GM19035 (cell line): ENCODE measurements around the gene ZNF837.
"Not testable (repeated sequence)": the region's sequence is repeated elsewhere in the genome, so short reads cannot be mapped to it uniquely, and the experiment has no call there.

Experiments
- ATAC-seq: cut with Tn5 transposase; IDR thresholded peaks from one replicate; pipeline ENCODE4 v1.9.1; 2021; ENCODE audit not compliant: unreplicated experiment

ZNF837 gene

DNA sequence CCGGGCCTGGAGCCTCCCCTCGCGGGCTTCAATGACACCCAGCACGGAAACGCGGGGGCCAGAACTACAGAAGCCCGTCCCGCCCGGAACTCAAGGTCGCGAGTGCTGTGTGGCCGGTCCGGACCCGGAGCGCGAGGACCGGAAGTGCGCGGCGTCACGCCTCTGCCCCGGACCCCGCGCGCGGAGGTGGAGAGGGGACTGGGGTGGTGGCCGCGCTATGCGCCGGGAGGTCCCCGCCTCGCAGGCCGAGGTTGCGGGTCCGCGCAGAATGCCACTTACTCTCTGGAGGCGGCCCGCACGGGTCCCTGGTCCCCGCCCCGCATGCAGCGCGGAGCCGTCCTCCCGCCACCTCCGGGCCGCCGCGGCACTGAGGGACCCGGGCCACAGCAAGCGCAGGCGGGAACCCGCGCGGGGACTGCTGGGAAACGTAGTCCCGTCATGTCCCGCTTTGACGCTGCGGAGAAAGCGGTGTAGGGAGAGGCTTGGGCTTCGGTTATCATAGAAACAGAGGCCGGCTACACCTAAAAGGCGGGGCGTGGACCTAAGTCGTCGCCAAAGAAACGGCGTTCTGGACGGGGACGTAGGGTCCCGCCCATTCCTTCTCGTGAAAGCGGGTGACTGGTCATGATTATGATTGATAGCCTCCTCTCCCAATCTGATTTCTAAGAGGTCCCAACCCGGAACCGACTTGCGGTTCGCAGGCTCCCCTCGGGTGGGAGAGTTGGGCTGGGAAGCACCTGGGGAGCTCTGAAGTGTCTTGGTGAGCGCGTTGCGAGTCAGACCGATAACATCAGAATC lies at the start of gene ZNF837:
ZNF837 (minus strand) TSS at position 369 of the 798 bp plus-strand sequence. CDS start 11,698 bp downstream, outside the sequence.
- peak; percentile 87 for ATAC-seq

DNA sequence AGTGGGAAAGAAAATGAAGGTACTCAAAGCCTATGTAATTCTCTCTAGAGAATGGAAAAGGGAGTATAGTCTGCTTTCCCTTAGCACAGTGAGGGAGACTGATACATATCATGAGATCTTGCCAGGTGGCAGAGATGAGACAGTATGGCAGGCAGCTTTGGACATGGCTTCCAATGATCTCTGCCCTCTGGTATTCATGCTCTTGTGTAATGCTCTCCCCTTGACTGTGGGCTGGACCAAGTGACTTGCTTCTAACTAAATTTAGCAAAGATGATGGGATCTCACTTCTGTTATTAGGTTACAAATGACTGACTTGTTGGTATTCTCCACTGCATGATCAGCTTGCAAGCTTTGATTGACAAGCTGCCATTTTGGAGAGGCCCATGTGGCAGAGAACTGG lies 48.9 kb upstream of the ZNF837 start:
- ATAC-seq: no peak

DNA sequence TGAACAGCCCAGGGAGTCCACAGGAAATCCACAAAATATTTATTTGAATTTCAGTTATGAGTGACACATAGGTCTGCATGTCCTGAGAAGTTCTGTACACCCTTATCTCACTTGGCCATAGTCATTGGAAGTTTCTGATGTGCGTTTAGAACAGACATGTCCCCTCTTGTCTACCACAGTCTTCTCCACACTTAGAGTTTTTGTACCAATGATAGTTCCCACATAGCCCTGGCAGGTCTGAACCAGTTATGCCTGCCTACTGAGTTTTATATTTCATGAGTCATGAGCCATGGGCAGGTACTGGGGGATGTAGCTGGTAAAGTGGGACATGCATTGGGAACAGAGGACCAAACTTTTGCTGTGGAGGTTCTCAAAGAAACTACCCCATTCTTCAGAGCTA lies 47.8 kb upstream of the ZNF837 start:
- no peak for ATAC-seq

DNA sequence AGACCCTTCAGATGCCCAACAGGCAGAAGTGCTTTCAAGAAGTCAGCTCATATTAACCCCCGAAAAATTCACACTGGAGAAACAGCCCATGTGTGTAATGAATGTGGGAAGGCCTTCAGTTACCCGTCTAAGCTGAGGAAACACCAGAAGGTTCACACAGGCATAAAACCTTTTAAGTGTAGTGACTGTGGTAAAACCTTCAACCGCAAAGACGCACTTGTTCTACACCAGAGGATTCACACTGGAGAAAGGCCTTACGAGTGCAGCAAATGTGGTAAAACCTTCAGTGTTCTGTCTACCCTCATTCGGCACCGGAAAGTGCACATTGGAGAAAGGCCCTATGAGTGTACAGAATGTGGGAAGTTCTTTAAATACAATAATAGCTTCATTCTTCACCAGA lies 36.2 kb upstream of the ZNF837 start:
- no peak for ATAC-seq

DNA sequence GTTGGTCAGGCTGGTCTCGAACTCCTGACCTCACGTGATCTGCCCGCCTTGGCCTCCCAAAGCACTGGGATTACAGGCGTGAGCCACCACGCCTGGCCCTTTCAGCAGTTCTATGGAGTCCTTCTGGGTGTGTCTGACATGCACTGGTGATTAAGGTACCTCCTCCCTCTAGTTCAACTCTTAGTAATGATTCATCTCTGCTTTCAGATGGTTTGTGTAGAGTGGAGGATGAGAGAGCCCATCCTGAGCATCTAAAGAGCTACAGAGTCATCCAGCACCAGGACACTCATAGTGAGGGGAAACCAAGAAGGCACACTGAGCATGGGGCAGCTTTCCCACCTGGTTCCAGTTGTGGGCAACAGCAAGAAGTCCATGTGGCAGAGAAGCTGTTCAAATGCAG lies 35.8 kb upstream of the ZNF837 start:
- ATAC-seq: no peak

DNA sequence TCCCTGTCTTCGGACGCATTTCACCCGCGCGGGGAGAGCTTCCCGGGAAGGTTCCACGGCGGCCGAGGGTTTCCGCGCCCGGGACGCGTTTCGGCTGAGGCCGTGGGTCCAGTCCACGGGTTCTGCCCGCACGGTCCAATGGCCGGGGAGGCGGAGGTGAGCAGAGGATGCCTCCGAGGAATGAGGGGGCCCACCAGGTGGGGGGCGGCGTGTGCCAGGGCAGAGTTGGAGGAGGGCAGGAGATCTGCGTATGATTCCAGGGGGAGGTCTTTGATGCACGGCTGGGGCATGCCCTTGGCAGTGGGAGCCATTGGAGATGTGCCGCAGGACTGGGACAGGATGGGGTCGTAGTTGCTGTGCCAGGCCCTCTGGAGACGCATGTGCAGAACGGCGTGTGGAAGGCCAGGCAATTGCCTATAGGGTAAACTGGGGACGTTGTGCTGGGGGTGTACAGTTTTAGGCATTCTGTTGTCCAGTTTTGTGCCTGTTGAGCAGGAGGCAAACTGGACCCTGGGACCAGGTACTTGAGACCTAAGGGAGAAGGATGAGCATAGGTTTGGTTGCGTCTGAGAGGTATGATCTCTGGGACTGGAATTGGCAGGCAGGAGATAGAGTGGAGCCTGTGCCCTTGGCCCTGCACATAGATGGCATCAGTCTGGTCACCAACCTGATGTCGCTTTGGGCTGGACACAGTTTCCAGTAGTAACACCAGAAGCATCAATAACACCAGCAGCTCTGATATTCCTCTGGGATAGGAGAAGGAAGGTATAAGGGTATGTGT lies 28.4 kb upstream of the ZNF837 start:
- ATAC-seq: peak; percentile 14

DNA sequence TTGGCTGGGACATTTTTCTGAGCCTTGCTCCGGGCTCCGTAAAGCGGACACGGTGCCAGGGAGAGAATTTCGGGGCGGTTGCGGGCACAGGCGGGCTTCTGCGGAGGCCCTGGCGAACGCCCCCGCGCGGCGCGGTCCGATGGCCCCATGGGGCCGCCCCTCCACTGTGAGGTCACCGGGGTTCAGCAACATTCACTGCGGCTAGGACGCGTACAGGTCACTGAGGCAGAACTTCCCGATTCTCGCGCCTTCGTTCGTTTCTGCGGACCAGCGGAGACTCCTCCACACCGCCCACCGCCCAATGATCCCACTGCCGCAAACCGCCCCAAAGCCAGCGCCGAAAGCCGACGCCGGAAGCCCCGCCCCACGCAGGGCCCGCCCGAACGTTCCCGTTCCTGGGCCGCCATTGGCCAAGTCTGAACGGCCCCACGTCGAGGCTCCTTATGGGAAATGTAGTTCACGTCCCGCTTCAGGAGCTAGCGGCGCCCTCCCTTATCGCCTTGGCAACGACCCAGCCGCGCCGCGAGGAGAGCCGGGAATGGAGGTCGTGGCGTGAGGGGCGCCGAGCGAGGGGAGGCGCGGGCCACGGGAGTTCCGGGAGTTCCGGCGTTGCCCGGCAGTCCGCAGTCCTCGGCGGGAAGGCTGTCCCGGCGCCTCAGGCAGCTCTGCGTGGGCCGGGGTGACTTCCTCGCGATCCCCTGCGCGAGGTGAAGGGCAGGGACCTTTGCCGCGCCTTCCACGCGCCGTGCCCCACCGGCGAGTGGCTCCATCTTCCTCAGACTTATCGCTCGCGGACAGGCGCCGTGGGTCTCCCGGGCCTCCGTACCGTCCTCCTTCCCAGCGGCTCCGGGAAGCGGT lies 27.6 kb upstream of the ZNF837 start, which contains the start of gene ZNF584:
ZNF584 (plus strand) TSS at position 498 of the 858 bp plus-strand sequence. CDS start 499 bp downstream, outside the sequence.
- ATAC-seq: peak; percentile 92

DNA sequence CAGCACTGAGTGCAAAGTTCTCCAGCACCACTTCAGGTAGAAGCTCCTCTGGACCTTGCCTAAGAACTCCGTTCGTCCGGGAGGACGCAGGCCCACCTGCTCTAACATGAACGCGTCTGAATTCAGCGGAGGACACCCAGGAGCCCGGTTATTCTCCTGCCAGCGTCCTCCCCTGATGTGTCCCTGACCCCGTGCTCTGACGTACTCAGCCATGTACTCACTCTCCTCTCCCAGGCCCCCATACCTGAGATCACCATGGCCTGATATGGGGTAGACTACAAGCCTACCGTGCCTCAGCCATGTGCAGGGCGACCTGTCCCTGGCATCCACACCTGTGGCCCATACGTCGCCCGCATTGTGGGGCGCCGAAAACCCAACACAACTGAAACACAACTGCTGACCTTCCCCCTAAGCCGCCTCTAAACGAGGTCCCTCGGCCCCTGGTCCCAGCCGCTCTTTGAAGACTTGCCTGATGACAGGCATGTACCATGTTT lies 26.9 kb upstream of the ZNF837 start:
- no peak for ATAC-seq

DNA sequence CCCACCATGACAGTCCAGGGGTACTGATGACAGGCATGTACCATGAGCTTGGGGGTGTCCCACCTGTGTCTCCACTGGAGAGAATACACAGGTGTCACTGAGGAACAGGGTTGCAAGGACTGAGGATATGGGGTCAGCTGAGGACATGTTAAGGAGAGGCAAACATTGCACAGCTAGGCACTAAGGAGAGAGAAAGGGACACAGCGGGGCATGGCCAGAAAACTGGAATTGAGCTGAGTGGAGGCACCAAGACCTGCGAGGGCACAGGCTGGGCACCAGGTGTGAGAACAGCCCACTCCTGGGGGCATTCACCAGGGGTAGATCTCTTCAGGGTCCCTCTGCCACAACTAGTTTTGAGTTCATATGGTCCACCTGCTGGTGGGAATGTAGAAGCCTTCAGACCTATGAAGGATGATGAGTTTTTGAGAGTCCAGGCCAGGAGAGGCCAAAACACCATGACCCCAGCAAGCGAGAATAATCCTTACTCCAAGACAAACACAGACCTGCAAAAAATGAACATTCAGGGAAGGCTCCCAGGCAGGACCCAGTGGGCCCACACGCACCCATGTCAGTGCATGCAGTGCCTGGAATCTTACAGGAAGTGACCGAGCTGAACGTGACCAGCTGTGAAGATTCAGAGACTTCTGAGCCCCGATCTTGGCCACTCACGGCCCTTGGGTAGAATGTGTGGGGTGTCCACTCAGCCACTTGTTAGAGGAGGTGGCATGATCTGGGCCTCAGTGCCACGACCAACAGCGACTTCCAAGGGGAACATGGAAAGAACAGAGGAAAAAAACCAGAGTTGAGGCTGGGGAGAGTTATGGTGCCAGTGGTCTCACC lies 26.2 kb upstream of the ZNF837 start:
- ATAC-seq: no peak

DNA sequence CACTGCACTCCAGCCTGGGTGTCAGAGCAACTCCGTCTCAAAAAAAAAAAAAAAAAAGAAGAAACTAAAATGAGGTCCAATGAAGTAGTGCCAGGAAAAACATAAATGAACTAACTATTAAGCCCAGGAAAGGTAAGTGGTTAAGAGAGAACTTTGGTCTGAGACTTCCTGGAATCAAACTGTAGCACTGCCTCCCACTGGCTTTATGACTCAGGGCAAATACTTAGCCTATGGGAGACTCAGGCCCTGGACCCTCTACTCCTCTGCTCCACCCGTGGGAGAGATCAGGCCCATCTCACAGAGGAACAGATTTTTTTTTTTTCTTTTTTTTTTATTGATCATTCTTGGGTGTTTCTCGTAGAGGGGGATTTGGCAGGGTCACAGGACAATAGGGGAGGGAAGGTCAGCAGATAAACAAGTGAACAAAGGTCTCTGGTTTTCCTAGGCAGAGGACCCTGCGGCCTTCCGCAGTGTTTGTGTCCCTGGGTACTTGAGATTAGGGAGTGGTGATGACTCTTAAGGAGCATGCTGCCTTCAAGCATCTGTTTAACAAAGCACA lies 23.2 kb upstream of the ZNF837 start:
- ATAC-seq: not testable (repeated sequence)

DNA sequence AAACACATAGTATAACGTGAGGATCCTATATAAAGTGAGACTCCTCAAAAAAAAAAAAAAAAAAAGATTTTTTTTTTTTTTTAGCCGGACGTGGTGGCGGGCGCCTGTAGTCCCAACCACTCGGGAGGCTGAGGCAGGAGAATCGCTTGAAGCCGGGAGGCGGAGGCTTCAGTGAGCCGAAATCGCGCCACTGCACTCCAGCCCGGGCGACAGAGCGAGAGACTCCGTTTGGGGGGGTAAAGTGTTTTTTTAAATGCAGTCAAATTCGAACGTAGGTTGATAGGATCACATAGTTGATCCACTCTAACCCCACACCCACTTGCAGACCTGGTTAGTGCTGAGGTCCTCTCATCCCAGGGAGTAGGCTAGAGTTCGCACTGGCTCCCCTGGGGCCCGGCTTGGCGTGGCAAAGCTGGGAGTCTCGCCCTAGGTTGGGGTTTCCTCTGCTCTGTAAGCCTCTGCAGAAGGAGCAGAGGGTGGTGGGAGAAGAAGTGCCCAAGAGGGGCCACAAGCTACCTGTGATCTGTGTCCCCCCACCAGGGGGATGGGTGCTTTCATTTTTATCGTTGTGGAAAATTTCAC lies 21.1 kb upstream of the ZNF837 start:
- ATAC-seq: no peak

DNA sequence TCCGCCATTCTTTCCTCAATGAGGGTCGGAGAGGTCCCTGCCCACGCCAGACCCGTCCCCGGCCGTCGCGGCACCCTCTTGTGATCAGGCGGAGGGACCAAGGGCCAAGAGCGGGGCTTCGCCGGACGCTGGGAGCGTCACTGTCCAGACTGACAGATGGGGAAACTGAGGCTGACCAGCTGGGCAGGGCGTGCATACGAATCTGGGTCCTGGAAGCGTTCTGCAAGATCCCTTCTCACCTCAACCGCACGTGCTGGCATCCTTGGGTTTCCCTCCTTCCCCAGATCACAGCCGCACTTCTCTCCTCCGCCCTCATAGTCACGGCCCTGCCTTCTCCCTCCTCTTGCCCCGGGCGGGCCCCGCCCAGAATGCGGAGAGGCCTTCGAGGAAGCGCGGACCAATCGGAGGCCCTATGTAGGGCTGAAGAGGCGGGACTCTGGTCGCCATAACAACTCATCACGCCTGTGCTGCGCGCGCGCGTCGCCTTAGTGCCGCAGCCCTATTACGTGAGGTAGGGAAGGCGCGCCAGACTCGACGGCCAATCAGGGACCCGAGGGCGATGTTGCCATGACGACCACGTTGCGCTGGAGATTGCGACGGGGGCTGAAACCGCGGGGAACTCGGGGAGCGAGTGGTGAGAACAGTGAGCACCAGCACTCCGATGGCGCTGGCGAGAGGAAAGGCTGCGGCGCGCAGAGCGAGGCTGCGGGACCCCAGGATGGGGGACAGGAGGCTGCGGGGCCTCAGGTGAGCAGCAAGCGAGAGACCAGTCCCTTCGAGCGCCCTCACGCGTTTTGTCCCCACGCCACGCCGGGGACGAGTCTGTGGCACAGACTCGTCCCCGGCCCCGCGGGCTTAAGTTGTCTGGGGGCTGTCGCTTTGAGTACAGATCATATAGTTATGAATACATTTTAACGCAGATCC lies 20.3 kb upstream of the ZNF837 start:
- peak; percentile 99 for ATAC-seq

DNA sequence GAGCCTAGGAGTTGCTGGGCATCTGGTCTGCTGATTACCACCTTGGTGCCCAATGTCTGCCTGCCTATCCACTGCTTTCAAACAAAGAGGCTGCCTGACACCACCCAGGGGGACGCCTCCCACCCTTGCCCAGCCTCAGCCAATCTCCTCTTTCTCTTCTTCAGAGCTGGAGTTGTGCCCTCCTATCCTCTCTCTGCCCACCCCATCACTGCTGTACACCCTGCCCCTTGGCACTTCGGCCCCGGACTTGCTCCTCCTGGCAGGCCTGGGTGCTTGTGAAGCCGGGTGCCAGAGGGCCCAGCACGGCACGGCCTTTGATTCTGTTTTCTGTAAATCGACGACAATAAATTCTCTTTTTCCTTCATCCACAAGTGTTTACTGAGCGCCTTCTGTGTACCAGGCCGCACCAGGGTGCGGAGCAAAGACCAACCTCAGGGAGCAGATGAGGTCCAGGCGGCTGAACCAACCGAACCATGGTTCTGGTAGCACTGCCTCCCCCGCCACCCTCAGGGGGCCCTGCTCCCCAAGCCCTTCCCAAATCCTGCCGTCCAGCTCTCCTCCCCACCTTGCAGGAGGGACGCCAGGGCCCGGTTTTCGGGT lies 19.6 kb upstream of the ZNF837 start:
- ATAC-seq: no peak

DNA sequence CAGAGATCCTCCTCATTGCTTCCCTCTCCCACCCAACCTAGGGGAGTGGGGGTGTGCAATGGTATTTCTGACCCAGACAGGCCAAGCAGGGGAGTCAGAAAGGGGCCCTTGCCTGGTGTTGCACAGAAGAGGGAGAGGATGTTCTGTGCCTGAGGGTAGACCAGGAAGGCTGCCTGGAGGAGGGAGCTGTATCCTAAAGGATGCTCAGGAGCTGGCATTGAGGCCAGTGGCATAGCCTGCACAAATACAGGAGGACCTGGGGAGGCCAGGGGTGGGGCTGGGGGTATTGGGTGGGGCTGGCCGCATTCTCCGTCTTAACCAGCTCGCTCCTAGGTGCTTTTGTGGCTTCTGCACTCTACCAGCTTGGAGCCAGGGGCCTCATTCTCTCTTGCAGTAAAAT lies 19.1 kb upstream of the ZNF837 start:
- no peak for ATAC-seq

DNA sequence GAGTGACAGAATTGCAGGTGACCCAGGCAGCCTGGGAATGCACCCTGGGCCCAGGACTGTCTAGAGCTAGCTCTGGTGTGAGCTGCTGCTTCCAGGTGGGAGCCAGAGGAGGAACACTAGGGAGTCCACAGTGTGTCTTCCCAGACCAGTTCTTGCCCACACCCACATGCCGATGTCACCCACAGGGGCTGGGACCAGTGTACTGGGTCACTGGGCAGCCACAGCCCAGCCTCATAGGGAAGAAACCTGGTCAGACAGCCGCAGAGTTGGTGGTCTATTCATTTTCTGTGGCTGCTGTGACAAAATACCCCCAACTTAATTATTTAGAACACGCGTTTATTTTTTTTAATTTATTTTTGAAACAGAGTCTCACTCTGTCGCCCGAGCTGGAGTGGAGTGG lies 17.7 kb upstream of the ZNF837 start:
- no peak for ATAC-seq

DNA sequence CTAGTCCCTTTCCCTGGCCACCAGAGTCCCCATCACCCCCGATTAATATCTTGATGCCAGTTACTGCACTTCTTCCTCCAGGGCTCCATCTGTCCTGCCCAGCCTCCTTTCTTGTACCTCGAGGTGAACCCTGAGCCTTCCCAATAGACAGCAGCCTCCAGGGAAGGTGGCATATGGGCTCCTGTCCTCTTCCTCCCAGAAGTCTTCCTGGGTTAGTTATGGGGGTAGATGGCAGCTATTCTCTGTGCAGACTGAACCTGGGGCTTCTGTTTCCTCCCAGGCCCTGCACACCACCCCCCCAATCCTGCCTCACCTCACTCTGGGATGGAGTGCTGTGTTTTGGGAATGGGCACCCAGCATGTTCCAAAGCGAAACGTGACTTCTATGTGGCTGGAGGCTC lies 17.3 kb upstream of the ZNF837 start:
- no peak for ATAC-seq

DNA sequence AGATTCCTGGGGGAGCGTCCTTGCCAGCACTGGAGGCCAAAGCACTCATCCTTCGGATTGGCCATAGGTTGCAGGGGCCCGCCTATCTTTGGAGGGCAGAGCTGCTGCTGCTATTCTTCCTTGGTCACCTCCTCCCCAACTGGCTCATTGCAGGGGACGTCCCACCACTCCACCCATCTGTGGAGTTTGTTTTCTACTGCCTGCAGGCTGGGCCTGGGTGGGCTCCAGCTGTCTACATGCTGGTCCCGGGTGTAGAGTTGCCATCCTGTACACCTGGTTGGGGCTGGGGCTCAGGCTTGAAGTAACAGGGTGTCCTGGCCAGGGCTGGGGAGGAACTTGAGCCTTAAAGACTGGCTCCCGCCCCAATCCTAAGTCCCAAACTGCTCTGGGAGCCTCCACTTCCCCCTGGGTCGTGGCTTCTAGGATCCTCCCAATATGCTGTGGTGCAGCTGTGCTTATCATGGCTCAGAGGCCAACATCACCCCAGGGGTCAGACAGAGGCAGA lies 16.8 kb upstream of the ZNF837 start:
- no peak for ATAC-seq
